HepG2 (cell line): ENCODE results near the gene FEV.

Source experiments
- CTCF ChIP-seq: sonication (generic); formaldehyde crosslinking; IDR thresholded peaks from 2 replicates; pipeline ENCODE4 v1.5.0; 2020; ENCODE audit warnings: mild to moderate bottlenecking, missing genetic modification reagents, moderate library complexity
- MAFK ChIP-seq, 2 experiments: IDR thresholded peaks in 1 of 2; conservative IDR thresholded peaks in 1 of 2; 2 replicates each; pipeline ENCODE4 v1.6.1; 2011; ENCODE audit warnings: improper control_type of control experiment in 2 of 2, low read length in 2 of 2
- MNT ChIP-seq: fragments of 450-650 bp; IDR thresholded peaks from 2 replicates; pipeline ENCODE4 v1.6.1; 2016
- MTF1 ChIP-seq: sonication (generic); formaldehyde crosslinking; IDR thresholded peaks from 2 replicates; pipeline ENCODE4 v1.5.0; 2020; ENCODE audit warnings: missing genetic modification reagents
- POLR2AphosphoS5 ChIP-seq: IDR thresholded peaks from 2 replicates; pipeline ENCODE4 v1.6.1; 2012; ENCODE audit warnings: low read depth, low read length
- RAD21 ChIP-seq: fragments of 450-650 bp; formaldehyde crosslinking; IDR thresholded peaks from 2 replicates; pipeline ENCODE4 v1.5.0; 2020; ENCODE audit warnings: mild to moderate bottlenecking
- SIN3A ChIP-seq: IDR thresholded peaks from 2 replicates; pipeline ENCODE4 v1.6.1; 2011; ENCODE audit warnings: low read depth, mild to moderate bottlenecking, control low read depth, low read length, borderline replicate concordance
- ZNF225 ChIP-seq: sonication (generic); formaldehyde crosslinking; IDR thresholded peaks from 2 replicates; pipeline ENCODE4 v1.4.0; 2020; ENCODE audit warnings: mild to moderate bottlenecking, missing genetic modification reagents
- ZNF280D ChIP-seq: sonication (generic); formaldehyde crosslinking; IDR thresholded peaks from 2 replicates; pipeline ENCODE4 v1.5.1; 2020; ENCODE audit warnings: mild to moderate bottlenecking, missing genetic modification reagents
- ZNF350 ChIP-seq: sonication (generic); formaldehyde crosslinking; IDR thresholded peaks from 2 replicates; pipeline ENCODE4 v1.4.0; 2020; ENCODE audit warnings: mild to moderate bottlenecking, low read depth, missing genetic modification reagents, borderline replicate concordance
- ZNF558 ChIP-seq: sonication (generic); formaldehyde crosslinking; IDR thresholded peaks from 2 replicates; pipeline ENCODE4 v1.9.0; 2022; ENCODE audit warnings: mild to moderate bottlenecking, missing genetic modification reagents, borderline replicate concordance
- ZNF780A ChIP-seq: sonication (generic); formaldehyde crosslinking; IDR thresholded peaks from 2 replicates; pipeline ENCODE4 v1.8.0; 2022; ENCODE audit warnings: mild to moderate bottlenecking, missing genetic modification reagents, moderate library complexity

GRCh38 chr2:218983934-218984238 lies 1.1 kb downstream of the FEV start:
- TF ChIP-seq ZNF558 (no peak), POLR2AphosphoS5 (no peak), ZNF225 (CRISPR knock-in tag) (no peak), MAFK (conservative IDR thresholded peaks at IDR 0.05 in 1 of 2, IDR thresholded peaks at IDR 0.05 in 1 of 2; ENCODE audit: low read length in 2 of 2) (no peak), MTF1 (no peak), ZNF280D (CRISPR knock-in tag) (no peak), MNT (no peak), SIN3A (no peak), RAD21 (no peak), ZNF350 (CRISPR knock-in tag) (no peak), ZNF780A (no peak), CTCF (CRISPR knock-in tag) (no peak)
